ENCODE results near the gene ANO1.

Gene ANO1

DNA sequence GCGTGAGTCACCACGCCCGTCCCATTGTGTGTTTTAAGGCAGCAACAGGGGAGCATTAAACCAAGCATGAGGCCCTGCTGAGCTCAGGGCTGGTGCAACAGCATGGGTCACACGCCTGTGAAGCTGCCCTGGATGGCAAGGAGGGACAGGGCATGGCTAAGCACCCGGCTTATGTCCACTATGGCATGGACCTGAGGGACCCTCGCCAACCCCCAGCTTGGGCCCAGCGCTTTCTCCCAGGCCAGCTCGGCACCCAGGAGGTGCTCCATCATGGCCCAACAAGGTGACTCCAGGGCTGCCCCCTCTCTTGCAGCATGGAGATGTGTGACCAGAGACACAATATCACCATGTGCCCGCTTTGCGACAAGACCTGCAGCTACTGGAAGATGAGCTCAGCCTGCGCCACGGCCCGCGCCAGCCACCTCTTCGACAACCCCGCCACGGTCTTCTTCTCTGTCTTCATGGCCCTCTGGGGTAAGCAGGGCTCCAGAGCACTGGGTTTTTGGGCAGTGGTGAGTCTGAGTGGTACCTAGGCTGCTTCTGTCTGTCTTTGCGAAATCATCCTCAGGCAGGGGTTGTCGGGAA lies 53.6 kb downstream of the ANO1 start:
- Histone ChIP-seq H3K4me1 (ENCODE audit: low read depth, poor library complexity, severe bottlenecking) (no peaks in the 10 kb centered on the region), H3K79me2 (ENCODE audit: insufficient read depth, low read depth) (no peaks in the 10 kb centered on the region), H3K27me3 (ENCODE audit: insufficient read depth, low read depth) (peaks cover 27% of the 10 kb centered on the region; the same call in 1 of the 2 replicates), H3K4me2 (no peak overlapping the region), H3K9ac (no peak overlapping the region), H3K4me3 (IDR thresholded peaks at IDR 0.05; ENCODE audit: insufficient read depth, low read depth, low read length) (no peak overlapping the region), H4K20me1 (ENCODE audit: insufficient read depth) (no peaks in the 10 kb centered on the region), H3K27ac (no peak overlapping the region), H3K36me3 (ENCODE audit: insufficient read depth) (no peaks in the 10 kb centered on the region), H2AFZ (ENCODE audit: low read depth) (no peak overlapping the region)
- TF ChIP-seq, protein P1, sequence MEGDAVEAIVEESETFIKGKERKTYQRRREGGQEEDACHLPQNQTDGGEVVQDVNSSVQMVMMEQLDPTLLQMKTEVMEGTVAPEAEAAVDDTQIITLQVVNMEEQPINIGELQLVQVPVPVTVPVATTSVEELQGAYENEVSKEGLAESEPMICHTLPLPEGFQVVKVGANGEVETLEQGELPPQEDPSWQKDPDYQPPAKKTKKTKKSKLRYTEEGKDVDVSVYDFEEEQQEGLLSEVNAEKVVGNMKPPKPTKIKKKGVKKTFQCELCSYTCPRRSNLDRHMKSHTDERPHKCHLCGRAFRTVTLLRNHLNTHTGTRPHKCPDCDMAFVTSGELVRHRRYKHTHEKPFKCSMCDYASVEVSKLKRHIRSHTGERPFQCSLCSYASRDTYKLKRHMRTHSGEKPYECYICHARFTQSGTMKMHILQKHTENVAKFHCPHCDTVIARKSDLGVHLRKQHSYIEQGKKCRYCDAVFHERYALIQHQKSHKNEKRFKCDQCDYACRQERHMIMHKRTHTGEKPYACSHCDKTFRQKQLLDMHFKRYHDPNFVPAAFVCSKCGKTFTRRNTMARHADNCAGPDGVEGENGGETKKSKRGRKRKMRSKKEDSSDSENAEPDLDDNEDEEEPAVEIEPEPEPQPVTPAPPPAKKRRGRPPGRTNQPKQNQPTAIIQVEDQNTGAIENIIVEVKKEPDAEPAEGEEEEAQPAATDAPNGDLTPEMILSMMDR (conservative IDR thresholded peaks at IDR 0.05; ENCODE audit: low read depth, low read length): no peak

DNA sequence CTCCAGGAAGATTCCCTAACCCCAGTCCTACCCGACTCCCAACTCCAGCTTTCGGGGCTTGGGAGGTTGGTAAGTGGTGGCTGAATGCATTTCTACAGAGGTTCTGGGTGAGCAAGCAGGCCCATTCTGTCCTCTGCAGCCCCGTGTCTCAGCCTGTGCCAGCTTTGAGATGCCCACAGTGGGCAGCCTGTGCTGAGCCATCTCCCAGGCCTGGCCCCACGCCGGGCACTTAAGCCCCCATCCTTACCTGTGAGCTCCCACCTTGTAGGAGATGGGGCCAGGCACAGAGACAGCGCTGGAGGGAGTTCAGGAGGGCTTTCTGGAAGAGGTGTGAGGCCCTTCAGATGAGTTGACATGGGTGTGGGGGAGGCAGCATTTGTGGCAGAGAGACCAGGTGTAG lies 54.5 kb downstream of the ANO1 start:
- Histone ChIP-seq H3K4me2 (no peak overlapping the region), H3K4me1 (ENCODE audit: low read depth, poor library complexity, severe bottlenecking) (no peaks in the 10 kb centered on the region), H3K27me3 (ENCODE audit: insufficient read depth, low read depth) (peaks cover 29% of the 10 kb centered on the region; the same call in 1 of the 2 replicates), H3K4me3 (IDR thresholded peaks at IDR 0.05; ENCODE audit: insufficient read depth, low read depth, low read length) (no peak overlapping the region), H3K9ac (no peak overlapping the region), H3K79me2 (ENCODE audit: insufficient read depth, low read depth) (no peaks in the 10 kb centered on the region), H3K27ac (no peak overlapping the region), H3K36me3 (ENCODE audit: insufficient read depth) (no peaks in the 10 kb centered on the region), H4K20me1 (ENCODE audit: insufficient read depth) (no peaks in the 10 kb centered on the region), H2AFZ (ENCODE audit: low read depth) (no peak overlapping the region)
- TF ChIP-seq, protein P1 (conservative IDR thresholded peaks at IDR 0.05; ENCODE audit: low read depth, low read length): no peak

DNA sequence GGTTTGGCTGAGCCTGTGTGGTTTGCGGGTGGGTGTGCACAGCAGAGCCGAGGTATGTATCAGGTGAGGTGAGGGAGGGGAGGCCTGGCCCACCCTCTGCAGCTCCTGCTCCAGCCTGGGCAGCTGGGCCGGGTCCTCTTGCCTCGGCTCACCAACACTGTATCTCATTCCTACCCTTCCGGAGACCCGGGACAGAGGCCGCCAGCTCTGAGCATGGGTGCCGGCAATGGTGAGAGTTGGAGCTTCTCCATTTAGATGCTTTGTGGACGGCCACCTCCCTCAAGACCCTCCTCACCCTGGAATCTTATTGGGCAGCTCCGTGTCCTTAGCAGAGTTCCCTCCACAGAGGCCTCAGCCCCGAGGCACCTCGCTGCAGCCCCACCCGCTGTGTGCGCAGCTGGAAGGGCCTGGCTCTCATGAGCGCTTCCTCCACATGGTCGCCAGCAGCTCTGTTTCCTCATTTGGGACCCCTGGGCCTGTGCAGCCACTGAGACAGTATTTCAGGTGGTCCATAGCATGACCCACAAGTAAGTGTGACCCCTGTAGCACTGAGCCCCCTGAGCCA lies 55.7 kb downstream of the ANO1 start:
- H3K27me3 ChIP-seq (ENCODE audit: insufficient read depth, low read depth): peaks cover 31% of the 10 kb centered on the region; the same call in 1 of the 2 replicates
- no peak overlapping the region for H3K9ac ChIP-seq
- H3K36me3 ChIP-seq (ENCODE audit: insufficient read depth): no peaks in the 10 kb centered on the region
- no peaks in the 10 kb centered on the region for H3K79me2 ChIP-seq (ENCODE audit: insufficient read depth, low read depth)
- H3K4me2 ChIP-seq: no peak overlapping the region
- H3K4me1 ChIP-seq (ENCODE audit: low read depth, poor library complexity, severe bottlenecking): no peaks in the 10 kb centered on the region
- H3K27ac ChIP-seq: no peak overlapping the region
- H4K20me1 ChIP-seq (ENCODE audit: insufficient read depth): no peaks in the 10 kb centered on the region
- TF ChIP-seq, protein P1 (conservative IDR thresholded peaks at IDR 0.05; ENCODE audit: low read depth, low read length): no peak
- no peak overlapping the region for H3K4me3 ChIP-seq (IDR thresholded peaks at IDR 0.05; ENCODE audit: insufficient read depth, low read depth, low read length)
- no peak overlapping the region for H2AFZ ChIP-seq (ENCODE audit: low read depth)

DNA sequence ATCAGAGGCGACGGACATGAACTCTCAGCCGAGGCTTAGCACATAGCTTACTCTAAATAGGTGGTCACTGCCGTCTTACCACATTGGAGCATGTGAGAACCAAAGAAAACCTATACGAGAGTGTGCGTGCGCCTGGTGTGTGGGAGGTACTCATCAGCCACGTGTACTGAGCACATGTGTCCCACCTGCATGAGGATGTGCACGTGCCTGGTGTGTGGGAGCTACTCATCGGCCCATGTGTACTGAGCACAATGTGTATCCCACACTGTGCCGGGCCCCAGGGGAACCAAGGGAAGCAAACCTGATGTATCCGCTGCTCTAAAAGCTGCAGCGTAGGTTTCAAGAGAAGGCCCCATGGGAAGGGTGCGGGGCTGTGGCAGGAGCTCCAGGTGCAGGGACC lies 56.4 kb downstream of the ANO1 start:
- Histone ChIP-seq H2AFZ (ENCODE audit: low read depth) (no peak overlapping the region), H3K27me3 (ENCODE audit: insufficient read depth, low read depth) (peaks cover 33% of the 10 kb centered on the region; the same call in 1 of the 2 replicates), H3K4me3 (IDR thresholded peaks at IDR 0.05; ENCODE audit: insufficient read depth, low read depth, low read length) (no peak overlapping the region), H3K79me2 (ENCODE audit: insufficient read depth, low read depth) (no peaks in the 10 kb centered on the region), H3K4me2 (no peak overlapping the region), H3K4me1 (ENCODE audit: low read depth, poor library complexity, severe bottlenecking) (no peaks in the 10 kb centered on the region), H3K36me3 (ENCODE audit: insufficient read depth) (no peaks in the 10 kb centered on the region), H4K20me1 (ENCODE audit: insufficient read depth) (no peaks in the 10 kb centered on the region), H3K9ac (no peak overlapping the region), H3K27ac (no peak overlapping the region)
- TF ChIP-seq, protein P1 (conservative IDR thresholded peaks at IDR 0.05; ENCODE audit: low read depth, low read length): no peak

All from KMS-11 (cell line).